ENCODE data around the gene LRRC17. TPM values are rescaled to one million over a fixed set of nuclear protein-coding genes. Genes with fewer than 3 reads are reported as not detected.

LRRC17 gene
- total RNA-seq, 4 donors from 2014 or later, result 1.5 to 7.6 (median 3.1) TPM

GRCh38 chr7:102992509-102992937 is 79.7 kb downstream of the LRRC17 start:
- WGBS, 2 donors (ENCODE audit: low coverage in 1 of 2), result 89 to 90% methylated on average over 3 to 4 of the region's 5 CpGs
- no peak for ATAC-seq
- Histone ChIP-seq H3K36me3 (no peaks in the 10 kb centered on the region), H3K4me3 (no peak overlapping the region), H3K27ac (peak overlapping the region in 3 of 4 donors; percentile 49 to 56 (median 52)), H3K9me3 (no peaks in the 10 kb centered on the region), H3K27me3 (no peaks in the 10 kb centered on the region), H3K4me1 (peaks cover 0 to 22% (median 5%) of the 10 kb centered on the region in 3 donors)
- TF ChIP-seq CTCF (IDR thresholded peaks at IDR 0.05) (no peak), EP300 (IDR thresholded peaks at IDR 0.05) (no peak), POLR2AphosphoS5 (IDR thresholded peaks at IDR 0.05) (no peak)

- H3K4me1 ChIP-seq, result peaks cover 0 to 22% (median 5%) of the 10 kb centered on the region in 3 donors
- no peak overlapping the region for H3K4me3 ChIP-seq
- TF ChIP-seq CTCF (IDR thresholded peaks at IDR 0.05), result no peak
- peak; percentile 51 for TF ChIP-seq POLR2AphosphoS5 (IDR thresholded peaks at IDR 0.05)
Observed at GRCh38 chr7:102992938-102993717, 80.3 kb downstream of the LRRC17 start.

GRCh38 chr7:102993718-102994029 is 80.9 kb downstream of the LRRC17 start:
- no peak overlapping the region for H3K4me3 ChIP-seq
- H3K27ac ChIP-seq, result peak overlapping the region in 2 of 4 donors; percentile 49 to 52
- 0 to 17% methylated on average over 1 of the region's 1 CpG for WGBS, 2 donors (ENCODE audit: low coverage in 1 of 2)
- no peaks in the 10 kb centered on the region for H3K9me3 ChIP-seq
- no peaks in the 10 kb centered on the region for H3K36me3 ChIP-seq
- peaks cover 0 to 22% (median 5%) of the 10 kb centered on the region in 3 donors for H3K4me1 ChIP-seq
- no peak for TF ChIP-seq EP300 (IDR thresholded peaks at IDR 0.05)
- H3K27me3 ChIP-seq, result no peaks in the 10 kb centered on the region
- ATAC-seq, result no peak

More at GRCh38 chr7:102992938-102993717, 80.3 kb downstream of the LRRC17 start:
- peak overlapping the region; percentile 18 to 56 (median 50) for H3K27ac ChIP-seq
- WGBS, 2 donors (ENCODE audit: low coverage in 1 of 2), result 0 to 9% methylated on average over 2 of the region's 2 CpGs
- no peaks in the 10 kb centered on the region for H3K36me3 ChIP-seq
- H3K9me3 ChIP-seq, result no peaks in the 10 kb centered on the region
- no peaks in the 10 kb centered on the region for H3K27me3 ChIP-seq
- peak; percentile 81 for ATAC-seq

GRCh38 chr7:102994567-102994966 is 81.8 kb downstream of the LRRC17 start:
- no peak for ATAC-seq
- no peak overlapping the region for H3K4me3 ChIP-seq
- WGBS, 2 donors (ENCODE audit: low coverage in 1 of 2), result 67 to 83% methylated on average over 2 to 3 of the region's 3 CpGs
- no peak overlapping the region for H3K27ac ChIP-seq
- no peaks in the 10 kb centered on the region for H3K27me3 ChIP-seq
- no peaks in the 10 kb centered on the region for H3K36me3 ChIP-seq
- H3K4me1 ChIP-seq, result peaks cover 0 to 22% (median 5%) of the 10 kb centered on the region in 3 donors
- no peaks in the 10 kb centered on the region for H3K9me3 ChIP-seq
- TF ChIP-seq EP300 (IDR thresholded peaks at IDR 0.05) (no peak), POLR2A (IDR thresholded peaks at IDR 0.05) (no peak), CTCF (IDR thresholded peaks at IDR 0.05) (no peak), POLR2AphosphoS5 (IDR thresholded peaks at IDR 0.05) (no peak)

Other genes starting within 250 kb of the LRRC17 start
- 1 to 10 TPM in 2 of 4 donors, under 1 TPM in 1, not detected in 1; 0.45 to 7.5 (median 5.3) TPM for gene POLR2J2, start 241.3 kb upstream of the LRRC17 start, total RNA-seq
- 10 to 100 TPM in 3 of 4 donors, 1 to 10 TPM in 1; 8.9 to 36.3 (median 13.0) TPM for gene FAM185A, start 164.0 kb upstream of the LRRC17 start, total RNA-seq
- 1 to 10 TPM; 1.3 to 5.8 (median 3.2) TPM for gene FBXL13, start 161.8 kb downstream of the LRRC17 start, total RNA-seq
- gene ARMC10, start 162.1 kb downstream of the LRRC17 start, total RNA-seq, result 10 to 100 TPM; 25.7 to 44.7 (median 34.0) TPM
- 10 to 100 TPM in 1 of 4 donors, 1 to 10 TPM in 3; 7.1 to 19.1 (median 7.3) TPM for gene NAPEPLD, start 236.1 kb downstream of the LRRC17 start, total RNA-seq